HG03432 (cell line): ENCODE results near the gene PSMD3.

ENCODE experiments used
- ATAC-seq: cut with Tn5 transposase; IDR thresholded peaks from one replicate; pipeline ENCODE4 v1.9.1; 2021; ENCODE audit warnings: mild to moderate bottlenecking, moderate library complexity; ENCODE audit not compliant: unreplicated experiment

PSMD3 gene

GRCh38 chr17:40041196-40041595 is 60.6 kb downstream of the PSMD3 start:
- ATAC-seq = no peak
